T-helper 1 cell treated with Interleukin-12 subunit alpha and Interleukin-12 subunit beta and Interleukin-4 antibody, amounts not matched to agents 30 μg/mL and 1 μg/mL, for 36 hours (primary cell): ENCODE results near the gene SULT1C4.
"Not testable (repeated sequence)": the region's sequence is repeated elsewhere in the genome, so short reads cannot be mapped to it uniquely, and the experiment has no call there.

Experiments used
- H3K27ac Mint-ChIP-seq: one replicate; pipeline ENCODE4 v1.8.0; 2021; ENCODE audit warnings: mild to moderate bottlenecking, mixed read lengths
- H3K27me3 Mint-ChIP-seq: one replicate; pipeline ENCODE4 v1.8.0; 2021; ENCODE audit warnings: low read depth, mixed read lengths
- H3K36me3 Mint-ChIP-seq: one replicate; pipeline ENCODE4 v1.8.0; 2021; ENCODE audit warnings: low read depth, mixed read lengths
- H3K4me1 Mint-ChIP-seq: one replicate; pipeline ENCODE4 v1.8.0; 2021; ENCODE audit warnings: low read depth, mixed read lengths
- H3K4me3 Mint-ChIP-seq: one replicate; pipeline ENCODE4 v1.8.0; 2021; ENCODE audit warnings: mild to moderate bottlenecking, moderate library complexity, mixed read lengths
- H3K9me3 Mint-ChIP-seq: one replicate; pipeline ENCODE4 v1.8.0; 2021; ENCODE audit warnings: mixed read lengths

Gene SULT1C4

DNA sequence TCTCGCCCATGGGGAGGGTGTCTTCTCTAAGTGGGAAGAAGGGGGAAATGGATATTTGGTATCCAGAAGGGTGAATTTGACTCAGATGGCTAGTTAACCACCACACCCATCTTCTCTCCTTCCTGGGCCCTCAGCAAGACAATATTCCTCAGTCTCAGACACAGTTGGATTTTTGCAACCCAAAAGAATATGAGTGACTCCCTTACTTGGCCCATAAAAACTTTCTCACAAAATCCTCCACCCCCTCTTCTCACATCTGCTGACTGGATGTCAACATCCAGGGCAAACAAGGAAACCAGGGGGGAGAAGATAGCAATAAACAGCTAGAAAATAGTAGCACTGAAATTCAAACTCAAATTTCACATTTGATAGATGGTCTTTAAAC lies 35.9 kb downstream of the SULT1C4 start:
- no peak overlapping the region for H3K4me3 Mint-ChIP-seq
- no peak overlapping the region for H3K27ac Mint-ChIP-seq
- no peaks in the 10 kb centered on the region for H3K27me3 Mint-ChIP-seq
- H3K36me3 Mint-ChIP-seq, result no peaks in the 10 kb centered on the region
- H3K9me3 Mint-ChIP-seq, result no peaks in the 10 kb centered on the region
- H3K4me1 Mint-ChIP-seq, result no peaks in the 10 kb centered on the region

DNA sequence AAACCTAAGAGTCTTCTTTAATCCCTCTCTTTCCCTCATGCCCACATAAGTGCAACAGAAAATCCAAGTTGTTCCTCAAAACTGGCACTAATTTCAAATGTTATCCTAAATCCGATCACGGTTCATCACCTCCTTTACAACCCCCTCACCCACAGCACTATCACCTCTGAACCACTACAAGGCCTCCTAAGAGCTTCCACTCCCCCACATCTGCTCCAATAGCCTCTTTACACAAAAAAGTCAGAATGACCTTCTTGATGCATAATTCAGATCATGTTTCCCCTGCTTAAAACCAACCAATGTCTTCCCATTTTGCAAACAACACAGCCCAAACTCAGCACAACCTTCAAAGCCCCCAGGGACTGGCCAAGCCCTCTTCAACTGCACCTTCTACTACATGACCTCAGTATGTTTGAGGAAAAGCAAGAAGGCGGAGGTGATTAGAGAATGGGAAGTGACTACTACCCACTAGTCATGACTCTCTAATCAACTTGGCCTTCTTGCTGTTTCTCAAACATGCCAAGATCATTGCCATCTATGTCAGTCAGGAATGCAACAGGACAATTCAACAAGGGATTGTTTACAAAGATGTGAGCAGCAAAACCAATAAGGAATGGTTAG lies 36.6 kb downstream of the SULT1C4 start:
- Mint-ChIP-seq H3K27ac (no peak overlapping the region), H3K4me1 (no peaks in the 10 kb centered on the region), H3K27me3 (no peaks in the 10 kb centered on the region), H3K9me3 (no peaks in the 10 kb centered on the region), H3K36me3 (no peaks in the 10 kb centered on the region), H3K4me3 (no peak overlapping the region)

DNA sequence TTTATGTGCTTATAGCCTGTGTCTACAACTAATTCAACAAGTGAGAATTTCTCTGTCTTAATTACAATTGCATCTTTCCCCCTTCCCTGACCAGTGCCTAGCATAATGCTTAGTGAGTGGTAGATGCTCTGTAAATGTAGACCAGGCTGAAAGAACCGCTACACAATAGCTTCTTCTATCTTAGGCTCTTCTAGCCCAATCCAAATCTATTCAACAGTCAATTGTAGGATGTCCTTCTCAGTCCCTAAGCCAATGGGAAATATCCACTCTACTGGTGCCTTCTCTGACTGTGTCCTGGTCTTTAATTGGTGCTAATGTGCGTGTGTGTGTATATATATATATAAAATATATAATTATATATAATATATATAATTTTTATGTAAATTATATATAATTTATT lies 37.2 kb downstream of the SULT1C4 start:
- Mint-ChIP-seq H3K36me3 (no peaks in the 10 kb centered on the region), H3K9me3 (no peaks in the 10 kb centered on the region), H3K4me1 (no peaks in the 10 kb centered on the region), H3K4me3 (no peak overlapping the region), H3K27ac (no peak overlapping the region), H3K27me3 (no peaks in the 10 kb centered on the region)

DNA sequence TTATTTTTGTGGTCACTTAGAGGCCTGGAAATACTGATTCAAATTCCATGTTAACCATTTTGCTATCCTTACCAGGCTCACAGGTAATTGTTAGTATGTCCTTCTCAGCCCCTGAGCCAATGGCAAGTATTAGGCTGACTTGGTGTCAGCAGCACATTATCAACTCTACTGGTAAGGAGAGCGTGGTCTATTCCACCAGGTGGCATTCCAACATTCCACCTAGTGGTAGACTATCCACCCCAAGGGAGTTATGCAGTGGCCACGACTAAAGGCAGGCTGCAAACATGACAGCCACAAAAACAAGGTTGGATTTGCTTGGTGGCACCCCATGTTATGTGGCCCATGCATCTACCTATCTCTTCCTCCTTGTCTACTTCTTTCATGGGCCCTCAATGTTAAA lies 39.5 kb downstream of the SULT1C4 start:
- H3K36me3 Mint-ChIP-seq, result no peaks in the 10 kb centered on the region
- H3K27ac Mint-ChIP-seq, result no peak overlapping the region
- H3K27me3 Mint-ChIP-seq, result peaks cover 3% of the 10 kb centered on the region
- H3K9me3 Mint-ChIP-seq, result no peaks in the 10 kb centered on the region
- H3K4me1 Mint-ChIP-seq, result no peaks in the 10 kb centered on the region
- H3K4me3 Mint-ChIP-seq, result no peak overlapping the region

DNA sequence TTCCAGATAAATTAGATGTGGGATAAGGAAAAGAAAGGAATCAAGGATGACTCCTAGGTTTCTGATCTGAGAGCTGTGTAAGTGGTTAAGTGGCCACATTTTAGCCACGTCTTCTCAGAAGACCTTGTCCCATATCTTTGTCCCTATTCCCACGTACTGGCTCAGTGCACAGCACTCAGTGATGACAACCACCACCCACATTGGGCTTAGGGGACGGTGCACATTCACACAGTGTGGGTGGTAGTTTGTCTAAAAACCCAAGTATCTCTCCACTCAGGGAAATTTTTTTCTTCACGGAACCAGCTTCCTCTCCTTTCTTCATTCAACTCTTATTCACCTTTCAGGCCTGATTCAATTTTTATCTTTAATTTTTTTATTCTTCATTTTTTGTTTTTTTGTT lies 40.7 kb downstream of the SULT1C4 start:
- Mint-ChIP-seq H3K27ac (no peak overlapping the region), H3K36me3 (no peaks in the 10 kb centered on the region), H3K27me3 (peaks cover 3% of the 10 kb centered on the region), H3K4me3 (no peak overlapping the region), H3K4me1 (no peaks in the 10 kb centered on the region), H3K9me3 (no peaks in the 10 kb centered on the region)

DNA sequence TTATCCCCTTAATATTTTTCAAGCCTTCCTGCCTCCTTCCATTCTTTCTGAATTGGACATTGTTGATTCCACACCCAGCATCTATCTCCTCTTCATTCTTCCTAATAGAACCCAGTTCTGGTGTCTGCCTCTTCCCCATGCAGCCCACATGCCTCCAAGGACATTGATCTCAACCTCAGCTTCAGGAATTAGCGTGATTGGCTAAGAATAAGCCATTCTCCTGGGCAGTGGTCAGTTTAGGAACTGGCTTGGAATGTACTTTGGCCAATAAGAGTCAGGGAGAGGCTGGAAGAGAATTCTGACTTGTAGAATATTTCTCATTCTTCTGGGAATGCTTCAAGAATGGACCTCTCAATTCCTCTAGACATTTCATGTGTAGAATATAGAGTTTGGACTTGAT lies 45.3 kb downstream of the SULT1C4 start:
- Mint-ChIP-seq H3K36me3 (no peaks in the 10 kb centered on the region), H3K27me3 (peaks cover 3% of the 10 kb centered on the region), H3K4me1 (no peaks in the 10 kb centered on the region), H3K4me3 (no peak overlapping the region), H3K27ac (no peak overlapping the region), H3K9me3 (no peaks in the 10 kb centered on the region)

DNA sequence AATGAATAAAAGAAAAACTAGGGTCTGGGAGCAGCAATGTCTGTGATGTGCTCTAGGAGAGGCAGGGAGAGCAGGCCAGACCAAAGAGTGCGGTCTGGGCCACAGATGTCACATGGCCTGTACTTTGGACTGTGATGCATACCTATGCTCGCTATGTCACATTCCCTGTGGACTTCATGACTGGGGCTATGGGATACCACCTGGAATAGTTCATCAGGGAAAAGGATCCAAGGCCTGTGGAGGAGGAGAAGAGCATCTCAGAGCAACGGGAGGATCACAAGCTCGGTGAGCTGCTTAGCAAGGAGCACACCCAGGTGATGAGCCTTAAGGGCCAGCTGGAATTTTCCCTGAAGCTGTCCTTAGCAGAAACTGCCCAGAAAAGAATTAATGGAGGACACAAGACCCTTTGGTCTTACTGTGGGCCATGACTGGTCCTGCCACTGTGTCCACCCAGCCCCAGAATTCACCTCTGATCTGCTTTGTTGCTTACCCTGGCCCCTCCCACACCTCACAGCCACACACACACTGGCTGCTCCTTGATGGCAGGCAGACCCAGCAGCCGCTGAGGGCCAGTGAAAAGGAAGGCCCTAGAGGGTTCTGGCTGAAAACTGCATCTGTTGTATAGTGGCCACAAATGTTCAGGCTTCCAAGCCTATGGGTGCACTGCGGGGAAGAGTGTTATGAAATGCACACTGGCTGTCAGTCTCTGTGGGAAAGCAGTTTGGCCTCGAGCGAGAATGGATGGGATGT lies 45.9 kb downstream of the SULT1C4 start:
- Mint-ChIP-seq H3K4me3 (no peak overlapping the region), H3K27ac (no peak overlapping the region), H3K36me3 (no peaks in the 10 kb centered on the region), H3K27me3 (peaks cover 3% of the 10 kb centered on the region), H3K9me3 (no peaks in the 10 kb centered on the region), H3K4me1 (no peaks in the 10 kb centered on the region)

DNA sequence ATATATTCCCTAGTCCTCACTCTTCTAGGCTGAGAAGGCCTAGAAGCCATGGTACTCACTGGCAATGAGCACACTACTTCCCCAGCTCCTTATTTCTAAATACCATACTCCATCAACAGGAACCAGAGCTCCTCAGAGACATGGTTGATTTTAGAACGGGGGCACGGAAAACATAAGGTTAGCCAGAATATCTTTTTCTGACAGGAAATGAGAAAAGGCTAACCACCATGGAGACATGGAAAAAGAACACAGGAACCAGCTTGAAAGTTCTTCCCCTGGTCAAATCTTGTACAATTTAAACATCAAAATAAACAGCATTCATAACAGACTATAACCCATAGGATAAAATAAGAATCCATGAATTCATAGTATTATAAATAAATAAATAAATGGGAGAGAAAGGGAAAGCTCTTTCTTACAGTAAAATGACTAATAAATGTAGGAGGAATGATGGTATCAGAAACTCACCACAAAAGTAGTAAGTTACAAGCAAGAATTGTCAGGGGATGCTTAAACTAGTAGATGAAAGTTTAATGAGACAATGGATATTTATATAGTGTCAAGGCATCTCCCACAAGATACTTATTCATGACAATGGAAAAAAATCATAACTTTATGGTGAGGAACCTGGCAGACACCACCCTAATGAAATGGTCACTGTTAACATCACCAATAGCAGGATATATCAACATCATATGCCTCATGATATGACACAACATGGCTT lies 50.7 kb downstream of the SULT1C4 start:
- H3K4me3 Mint-ChIP-seq, result no peak overlapping the region
- H3K27me3 Mint-ChIP-seq, result peaks cover 18% of the 10 kb centered on the region
- H3K9me3 Mint-ChIP-seq, result no peaks in the 10 kb centered on the region
- H3K4me1 Mint-ChIP-seq, result no peaks in the 10 kb centered on the region
- H3K27ac Mint-ChIP-seq, result no peak overlapping the region
- no peaks in the 10 kb centered on the region for H3K36me3 Mint-ChIP-seq

DNA sequence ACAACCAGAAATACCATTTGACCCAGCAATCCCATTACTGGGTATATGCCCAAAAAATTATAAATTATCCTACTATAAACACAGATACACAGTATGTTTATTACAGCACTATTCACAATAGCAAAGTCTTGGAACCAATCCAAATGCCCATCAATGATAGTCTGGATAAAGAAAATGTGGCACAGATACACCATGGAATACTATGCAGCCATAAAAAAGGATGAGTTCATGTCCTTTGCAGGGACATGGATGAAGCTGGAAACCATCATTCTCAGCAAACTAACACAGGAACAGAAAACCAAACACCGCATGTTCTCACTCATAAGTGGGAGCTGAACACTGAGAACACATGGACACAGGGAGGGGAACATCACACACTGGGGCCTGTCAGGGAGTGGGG lies 57.8 kb downstream of the SULT1C4 start:
- H3K27me3 Mint-ChIP-seq, result peaks cover 28% of the 10 kb centered on the region
- H3K4me1 Mint-ChIP-seq, H3K36me3 Mint-ChIP-seq, H3K4me3 Mint-ChIP-seq, H3K27ac Mint-ChIP-seq, H3K9me3 Mint-ChIP-seq: not testable (repeated sequence)

DNA sequence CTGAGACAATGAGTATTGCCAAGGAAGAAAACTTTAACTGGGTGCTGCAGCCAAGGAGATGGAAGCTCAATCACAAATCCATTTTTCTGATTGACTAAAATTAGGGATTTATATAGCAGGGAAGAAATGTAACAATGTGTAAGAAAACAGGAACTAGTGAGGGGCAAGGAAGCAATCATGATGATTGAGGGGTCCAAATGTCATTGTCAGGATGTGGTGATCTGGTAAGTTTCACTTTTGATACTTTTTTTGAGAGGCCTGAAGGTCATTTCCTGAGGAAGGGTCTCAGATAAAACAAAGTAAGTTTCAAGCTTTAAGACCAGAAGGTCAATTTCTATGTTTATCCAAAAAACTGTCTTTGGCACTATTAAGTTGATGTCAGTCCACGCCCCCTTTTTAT lies 59.2 kb downstream of the SULT1C4 start:
- Mint-ChIP-seq H3K27ac (no peak overlapping the region), H3K27me3 (peaks cover 23% of the 10 kb centered on the region), H3K36me3 (no peaks in the 10 kb centered on the region), H3K4me3 (no peak overlapping the region), H3K4me1 (peaks cover 4% of the 10 kb centered on the region), H3K9me3 (peaks cover 3% of the 10 kb centered on the region)
